Ecto neural progenitor cell (in vitro differentiated cells): ENCODE measurements around the gene PADI2.
"Not testable (repeated sequence)": the region's sequence is repeated elsewhere in the genome, so short reads cannot be mapped to it uniquely, and the experiment has no call there.

ENCODE experiments used
- DNase-seq: peaks from one replicate; pipeline ENCODE4 v3.0.0-alpha.2; 2018; ENCODE audit warnings: low spot score

PADI2 gene

GRCh38 chr1:17081439-17081838 is 37.8 kb downstream of the PADI2 start:
- DNase-seq: no peak

- DNase-seq: no peak
Measured at GRCh38 chr1:17080880-17081279, 38.4 kb downstream of the PADI2 start.

GRCh38 chr1:17080085-17080759 is 39.0 kb downstream of the PADI2 start:
- no peak for DNase-seq

GRCh38 chr1:17078991-17079868 is 40.0 kb downstream of the PADI2 start:
- no peak for DNase-seq

- no peak for DNase-seq
Measured at GRCh38 chr1:17075470-17076255, 43.6 kb downstream of the PADI2 start.

- DNase-seq: no peak
Measured at GRCh38 chr1:17071794-17072193, 47.5 kb downstream of the PADI2 start.

GRCh38 chr1:17070163-17070525 is 49.1 kb downstream of the PADI2 start:
- no peak for DNase-seq

- DNase-seq: no peak
Measured at GRCh38 chr1:17069452-17070162, 49.6 kb downstream of the PADI2 start.

- no peak for DNase-seq
Measured at GRCh38 chr1:17068789-17069188, 50.5 kb downstream of the PADI2 start.

GRCh38 chr1:17067465-17068240 is 51.6 kb downstream of the PADI2 start:
- DNase-seq: no peak

GRCh38 chr1:17067069-17067426 is 52.2 kb downstream of the PADI2 start:
- DNase-seq: no peak

GRCh38 chr1:17066361-17067068 is 52.7 kb downstream of the PADI2 start:
- DNase-seq: no peak

- no peak for DNase-seq
Measured at GRCh38 chr1:17065666-17066065, 53.6 kb downstream of the PADI2 start.

- not testable (repeated sequence) for DNase-seq
Measured at GRCh38 chr1:17062751-17063150, 56.5 kb downstream of the PADI2 start.

GRCh38 chr1:17061892-17062291 is 57.4 kb downstream of the PADI2 start:
- DNase-seq: no peak

- DNase-seq: no peak
Measured at GRCh38 chr1:17061486-17061885, 57.8 kb downstream of the PADI2 start.

- DNase-seq: no peak
Measured at GRCh38 chr1:17060306-17060749, 58.9 kb downstream of the PADI2 start.

- DNase-seq: peak; percentile 81
Measured at GRCh38 chr1:17059391-17060305, 59.6 kb downstream of the PADI2 start.

- no peak for DNase-seq
Measured at GRCh38 chr1:17056551-17056950, 62.7 kb downstream of the PADI2 start.

GRCh38 chr1:17055801-17056200 is 63.5 kb downstream of the PADI2 start:
- DNase-seq: no peak
